Measurements from ENCODE around the gene UBXN1.
"Not testable (repeated sequence)": the region's sequence is repeated elsewhere in the genome, so short reads cannot be mapped to it uniquely, and the experiment has no call there.

UBXN1 gene

DNA sequence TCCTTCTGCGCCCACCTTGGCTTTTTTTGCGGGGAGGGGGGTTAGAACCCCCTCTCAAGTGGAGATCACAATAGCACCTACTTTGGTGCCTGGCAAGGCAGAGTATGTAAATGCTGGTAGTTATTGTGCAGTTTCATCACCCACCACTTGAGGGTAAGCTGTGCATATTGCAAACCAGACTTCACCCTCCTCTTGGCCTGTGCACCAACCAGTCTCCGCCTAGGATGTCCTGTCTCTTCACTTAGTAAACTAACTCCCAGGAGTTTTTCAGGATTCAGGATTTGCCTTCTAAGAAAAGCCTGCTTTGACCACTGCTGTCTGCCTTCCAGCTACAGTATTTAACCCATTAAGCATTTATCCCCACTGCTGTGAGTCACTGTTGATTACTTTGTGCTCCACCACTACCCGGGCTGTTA lies 2.0 kb upstream of the UBXN1 start:
- H3K4me3 ChIP-seq (ENCODE audit: low read depth, low read length) = no peak overlapping the region
- TF ChIP-seq, protein P1, sequence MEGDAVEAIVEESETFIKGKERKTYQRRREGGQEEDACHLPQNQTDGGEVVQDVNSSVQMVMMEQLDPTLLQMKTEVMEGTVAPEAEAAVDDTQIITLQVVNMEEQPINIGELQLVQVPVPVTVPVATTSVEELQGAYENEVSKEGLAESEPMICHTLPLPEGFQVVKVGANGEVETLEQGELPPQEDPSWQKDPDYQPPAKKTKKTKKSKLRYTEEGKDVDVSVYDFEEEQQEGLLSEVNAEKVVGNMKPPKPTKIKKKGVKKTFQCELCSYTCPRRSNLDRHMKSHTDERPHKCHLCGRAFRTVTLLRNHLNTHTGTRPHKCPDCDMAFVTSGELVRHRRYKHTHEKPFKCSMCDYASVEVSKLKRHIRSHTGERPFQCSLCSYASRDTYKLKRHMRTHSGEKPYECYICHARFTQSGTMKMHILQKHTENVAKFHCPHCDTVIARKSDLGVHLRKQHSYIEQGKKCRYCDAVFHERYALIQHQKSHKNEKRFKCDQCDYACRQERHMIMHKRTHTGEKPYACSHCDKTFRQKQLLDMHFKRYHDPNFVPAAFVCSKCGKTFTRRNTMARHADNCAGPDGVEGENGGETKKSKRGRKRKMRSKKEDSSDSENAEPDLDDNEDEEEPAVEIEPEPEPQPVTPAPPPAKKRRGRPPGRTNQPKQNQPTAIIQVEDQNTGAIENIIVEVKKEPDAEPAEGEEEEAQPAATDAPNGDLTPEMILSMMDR (IDR thresholded peaks at IDR 0.05; ENCODE audit: borderline replicate concordance, insufficient read depth, low read depth, low read length) = peak; percentile 60

DNA sequence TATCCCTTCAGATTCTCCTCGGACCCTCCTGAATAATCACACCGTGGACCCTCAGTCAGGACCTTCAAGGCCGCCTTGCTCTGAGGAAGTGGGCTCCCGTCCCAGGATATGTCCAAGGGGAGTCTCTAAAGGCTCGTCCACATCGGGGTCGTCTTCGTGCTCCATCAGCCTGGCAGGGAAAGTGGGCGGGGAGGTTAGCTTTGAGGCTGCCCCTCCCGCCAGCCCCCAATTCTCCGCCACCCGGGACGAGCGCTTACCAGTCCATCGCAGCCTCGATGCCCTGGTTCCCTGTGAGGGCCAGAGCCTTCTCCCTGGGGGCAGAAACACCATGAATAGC lies 472 bp downstream of the UBXN1 start:
- H3K4me3 ChIP-seq (ENCODE audit: low read depth, low read length) = peak overlapping the region; percentile 86
- TF ChIP-seq, protein P1 (IDR thresholded peaks at IDR 0.05; ENCODE audit: borderline replicate concordance, insufficient read depth, low read depth, low read length) = no peak

DNA sequence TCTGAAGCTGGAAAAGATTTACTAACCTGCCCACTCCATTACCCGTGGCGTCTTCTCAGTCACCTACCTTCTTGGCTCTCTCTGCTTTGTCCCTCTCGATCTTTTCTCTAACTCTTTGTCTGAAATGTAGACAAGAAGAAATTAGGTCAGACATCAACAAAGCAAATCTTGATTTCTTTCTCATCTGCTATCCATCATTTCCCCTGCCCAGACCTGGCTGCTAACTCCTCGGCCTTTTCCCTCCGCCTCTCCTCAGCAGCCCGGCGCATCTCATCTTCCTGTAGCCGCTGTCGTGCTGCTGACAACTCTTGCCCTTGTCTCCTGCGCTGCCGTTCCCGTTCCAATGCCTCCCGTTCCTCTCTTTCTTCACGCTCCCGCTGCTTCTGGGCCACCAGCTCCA lies 1.2 kb downstream of the UBXN1 start:
- peak overlapping the region; percentile 86 for H3K4me3 ChIP-seq (ENCODE audit: low read depth, low read length)
- TF ChIP-seq, protein P1 (IDR thresholded peaks at IDR 0.05; ENCODE audit: borderline replicate concordance, insufficient read depth, low read depth, low read length) = no peak

DNA sequence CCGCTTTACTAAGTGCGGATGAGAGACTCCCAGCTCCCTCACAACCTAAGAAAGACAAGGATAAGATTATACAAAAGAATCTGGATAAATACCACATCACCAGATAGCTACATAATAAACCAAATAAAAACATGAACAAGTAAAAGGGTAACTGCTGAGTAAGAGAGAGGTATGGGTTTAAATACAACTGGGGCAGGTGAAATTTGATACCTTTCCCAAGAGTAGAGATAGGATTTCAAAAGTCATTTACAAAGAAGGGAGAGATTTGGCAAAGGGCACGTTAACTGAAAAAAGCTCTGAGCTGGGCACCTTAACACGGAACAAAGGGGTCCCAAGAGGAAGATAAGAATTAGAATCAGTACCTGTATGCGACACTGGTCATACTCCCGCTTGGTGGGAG lies 1.7 kb downstream of the UBXN1 start:
- no peak overlapping the region for H3K4me3 ChIP-seq (ENCODE audit: low read depth, low read length)
- TF ChIP-seq, protein P1 (IDR thresholded peaks at IDR 0.05; ENCODE audit: borderline replicate concordance, insufficient read depth, low read depth, low read length) = no peak

DNA sequence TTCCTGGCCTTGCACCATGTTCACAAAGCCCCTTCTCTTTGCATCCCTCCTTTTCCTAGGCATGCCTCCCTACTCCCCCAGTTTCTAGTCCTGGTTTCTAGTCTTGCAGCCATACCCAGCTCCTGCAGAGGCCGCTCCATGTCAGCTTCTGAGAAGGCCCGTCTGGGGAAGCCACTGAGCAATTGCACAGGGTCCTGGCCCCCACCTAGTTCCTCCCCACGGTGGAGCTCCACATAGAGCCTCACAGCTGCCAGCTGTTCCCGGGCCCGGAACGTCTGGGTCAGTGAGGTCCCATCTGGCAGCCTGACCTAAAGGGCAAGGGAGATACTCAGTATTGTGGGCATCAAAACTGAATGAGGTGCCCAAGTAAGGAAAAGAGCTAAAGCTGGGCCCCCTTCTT lies 2.2 kb downstream of the UBXN1 start:
- TF ChIP-seq, protein P1 (IDR thresholded peaks at IDR 0.05; ENCODE audit: borderline replicate concordance, insufficient read depth, low read depth, low read length) = no peak
- H3K4me3 ChIP-seq (ENCODE audit: low read depth, low read length) = no peak overlapping the region

DNA sequence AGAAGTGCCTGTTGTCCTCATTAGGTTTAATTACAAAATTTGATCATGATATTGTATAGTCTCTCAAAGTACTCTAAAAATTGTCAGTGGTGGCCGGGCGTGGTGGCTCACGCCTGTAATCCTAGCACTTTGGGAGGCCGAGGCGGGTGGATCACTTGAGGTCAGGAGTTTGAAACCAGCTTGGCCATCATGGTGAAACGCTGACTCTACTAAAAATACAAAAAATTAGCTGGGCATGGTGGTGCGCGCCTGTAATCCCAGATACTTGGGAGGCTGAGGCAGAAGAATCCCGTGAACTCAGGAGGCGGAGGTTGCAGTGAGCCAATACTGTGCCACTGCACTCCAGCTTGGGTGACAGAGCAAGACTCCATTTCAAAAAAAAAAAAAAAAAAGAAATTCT lies 3.5 kb downstream of the UBXN1 start:
- H3K4me3 ChIP-seq (ENCODE audit: low read depth, low read length) = not testable (repeated sequence)

DNA sequence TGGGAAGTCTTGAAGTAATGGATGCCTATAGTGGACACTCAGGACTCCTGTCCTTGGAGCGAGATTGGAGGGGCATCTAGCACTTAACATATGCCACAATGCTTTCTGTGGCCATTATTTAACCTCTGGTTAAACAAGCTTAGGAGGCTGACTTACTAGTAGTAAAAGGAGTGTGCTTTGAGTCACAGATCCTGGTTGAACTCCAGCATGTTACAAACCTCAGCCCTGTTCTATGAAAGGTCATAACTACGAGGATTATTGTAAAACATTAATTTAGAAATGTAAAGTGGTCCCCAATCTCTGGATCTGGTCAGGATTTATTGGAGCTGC lies 5.7 kb downstream of the UBXN1 start:
- H3K4me3 ChIP-seq (ENCODE audit: low read depth, low read length) = no peak overlapping the region
- TF ChIP-seq, protein P1 (IDR thresholded peaks at IDR 0.05; ENCODE audit: borderline replicate concordance, insufficient read depth, low read depth, low read length) = no peak

Data from GM12875 (cell line).